Measurements from ENCODE around the gene TRDMT1. TPM values are rescaled to one million over a fixed set of nuclear protein-coding genes. Genes with fewer than 3 reads are reported as not detected.
"Not testable (repeated sequence)": the region's sequence is repeated elsewhere in the genome, so short reads cannot be mapped to it uniquely, and the experiment has no call there.

Gene TRDMT1
- total and polyA plus RNA-seq, 3 donors from 2014 or later: 6.9 to 12.1 (median 9.7) TPM

DNA sequence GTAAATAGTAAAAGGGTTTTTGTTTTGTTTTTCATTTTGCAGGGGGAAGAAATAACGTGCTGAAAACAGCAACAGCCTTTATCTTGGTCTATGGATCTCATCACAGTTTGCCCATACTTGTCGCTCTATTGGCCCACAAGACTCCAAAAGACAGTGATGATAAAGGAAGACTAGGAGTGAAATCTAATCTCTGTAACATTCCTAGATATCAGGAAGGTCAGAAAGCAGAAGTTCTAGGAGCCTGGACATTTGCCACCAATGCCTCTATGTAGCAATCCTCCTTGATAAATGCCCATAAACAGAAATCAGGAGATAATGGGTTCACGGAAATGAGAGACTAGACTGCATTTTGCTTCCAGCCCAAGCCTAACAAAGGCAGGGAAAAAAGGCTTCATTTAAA lies 80.8 kb downstream of the TRDMT1 start:
- DNase-seq: peak; percentile 34
- intact Hi-C loops (cut with DNase I; ENCODE audit: low total_unique reads): no loop called here

DNA sequence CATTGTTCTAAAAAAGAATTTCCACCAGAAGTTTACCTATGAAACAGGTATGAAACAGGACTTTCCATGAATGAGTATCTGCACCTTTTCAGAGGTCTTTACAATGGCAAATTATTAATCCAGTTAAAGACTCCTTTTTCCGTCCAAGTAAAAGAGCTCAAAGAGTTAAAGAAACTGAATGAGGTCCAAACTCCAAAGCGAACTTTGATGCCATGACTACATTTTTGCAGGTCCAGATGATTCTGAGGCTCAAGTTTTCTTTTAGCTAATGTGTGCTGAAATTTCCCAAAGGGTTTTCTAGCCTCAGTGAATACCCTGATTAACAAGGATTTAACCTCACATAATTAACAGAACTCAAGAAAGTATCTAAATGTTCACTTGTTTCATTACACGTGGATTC lies 81.6 kb downstream of the TRDMT1 start:
- Histone ChIP-seq H3K27me3 (no peaks in the 10 kb centered on the region), H3K36me3 (ENCODE audit: low read depth, missing control alignments) (no peaks in the 10 kb centered on the region), H3K27ac (no peak overlapping the region), H3K9me3 (no peaks in the 10 kb centered on the region), H3K4me3 (no peak overlapping the region), H3K4me1 (peaks cover 12% of the 10 kb centered on the region)
- intact Hi-C loops (cut with DNase I; ENCODE audit: low total_unique reads): no loop called here
- no peak for DNase-seq
- TF ChIP-seq, protein P1, sequence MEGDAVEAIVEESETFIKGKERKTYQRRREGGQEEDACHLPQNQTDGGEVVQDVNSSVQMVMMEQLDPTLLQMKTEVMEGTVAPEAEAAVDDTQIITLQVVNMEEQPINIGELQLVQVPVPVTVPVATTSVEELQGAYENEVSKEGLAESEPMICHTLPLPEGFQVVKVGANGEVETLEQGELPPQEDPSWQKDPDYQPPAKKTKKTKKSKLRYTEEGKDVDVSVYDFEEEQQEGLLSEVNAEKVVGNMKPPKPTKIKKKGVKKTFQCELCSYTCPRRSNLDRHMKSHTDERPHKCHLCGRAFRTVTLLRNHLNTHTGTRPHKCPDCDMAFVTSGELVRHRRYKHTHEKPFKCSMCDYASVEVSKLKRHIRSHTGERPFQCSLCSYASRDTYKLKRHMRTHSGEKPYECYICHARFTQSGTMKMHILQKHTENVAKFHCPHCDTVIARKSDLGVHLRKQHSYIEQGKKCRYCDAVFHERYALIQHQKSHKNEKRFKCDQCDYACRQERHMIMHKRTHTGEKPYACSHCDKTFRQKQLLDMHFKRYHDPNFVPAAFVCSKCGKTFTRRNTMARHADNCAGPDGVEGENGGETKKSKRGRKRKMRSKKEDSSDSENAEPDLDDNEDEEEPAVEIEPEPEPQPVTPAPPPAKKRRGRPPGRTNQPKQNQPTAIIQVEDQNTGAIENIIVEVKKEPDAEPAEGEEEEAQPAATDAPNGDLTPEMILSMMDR (IDR thresholded peaks at IDR 0.05): no peak
- no peak for TF ChIP-seq POLR2A (IDR thresholded peaks at IDR 0.05)
- 49 to 62% methylated on average over 3 of the region's 3 CpGs for WGBS, 2 donors

More for the DNA sequence above, 80.8 kb downstream of the TRDMT1 start:
- WGBS, 2 donors: 37 to 44% methylated on average over 3 of the region's 3 CpGs
- no peaks in the 10 kb centered on the region for H3K27me3 ChIP-seq
- no peak overlapping the region for H3K4me3 ChIP-seq
- H3K36me3 ChIP-seq (ENCODE audit: low read depth, missing control alignments): no peaks in the 10 kb centered on the region
- no peak for TF ChIP-seq POLR2A (IDR thresholded peaks at IDR 0.05)
- TF ChIP-seq, protein P1 (IDR thresholded peaks at IDR 0.05): no peak
- no peaks in the 10 kb centered on the region for H3K9me3 ChIP-seq
- H3K27ac ChIP-seq: no peak overlapping the region
- peaks cover 12% of the 10 kb centered on the region for H3K4me1 ChIP-seq

DNA sequence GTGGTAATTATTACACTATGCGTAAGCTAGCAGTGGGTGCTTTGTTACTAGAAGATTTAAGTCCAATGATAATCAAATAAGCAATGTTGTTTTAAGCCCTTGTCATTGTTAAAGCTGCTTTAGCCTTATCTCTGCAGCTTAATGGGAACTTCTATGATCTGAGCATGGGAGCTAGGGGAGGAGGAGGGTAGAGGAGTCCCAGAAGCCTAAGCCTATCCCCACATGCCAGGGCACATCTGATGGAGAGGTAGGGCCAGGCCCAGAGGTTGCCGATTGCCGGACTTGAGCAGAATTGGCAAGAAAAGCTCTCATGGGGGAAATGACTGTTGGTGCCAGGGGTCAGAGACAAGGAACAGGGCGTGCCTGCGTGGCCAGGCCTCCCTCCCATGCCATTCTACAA lies 85.3 kb downstream of the TRDMT1 start:
- H3K4me1 ChIP-seq: peaks cover 12% of the 10 kb centered on the region

DNA sequence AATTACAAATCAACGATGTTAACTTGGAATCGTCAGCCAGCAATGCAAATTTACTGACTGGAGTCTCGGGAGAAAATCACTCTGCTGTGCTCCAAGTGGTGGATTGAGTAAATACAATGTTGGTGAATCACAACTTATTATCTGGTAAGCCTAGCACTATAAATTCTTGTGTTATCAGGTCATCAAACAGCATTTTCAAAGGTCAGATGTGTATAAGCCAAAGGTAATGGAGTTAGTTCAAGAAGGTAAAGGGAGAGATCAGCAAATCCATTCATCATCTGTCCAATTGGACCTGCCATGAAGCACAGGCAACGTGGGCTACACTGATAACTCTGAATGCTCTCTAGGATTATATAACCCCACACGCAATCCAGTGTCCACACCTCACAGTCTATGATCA lies 85.8 kb downstream of the TRDMT1 start:
- TF ChIP-seq, protein P1 (IDR thresholded peaks at IDR 0.05): no peak
- Histone ChIP-seq H3K4me3 (no peak overlapping the region), H3K27me3 (no peaks in the 10 kb centered on the region), H3K9me3 (no peaks in the 10 kb centered on the region), H3K27ac (no peak overlapping the region), H3K4me1 (peaks cover 12% of the 10 kb centered on the region), H3K36me3 (ENCODE audit: low read depth, missing control alignments) (no peaks in the 10 kb centered on the region)
- WGBS, 2 donors: 78 to 80% methylated on average over 5 of the region's 5 CpGs
- DNase-seq: no peak
- intact Hi-C loops (cut with DNase I; ENCODE audit: low total_unique reads): no loop called here

More for the DNA sequence above, 85.3 kb downstream of the TRDMT1 start:
- intact Hi-C loops (cut with DNase I; ENCODE audit: low total_unique reads): no loop called here
- H3K36me3 ChIP-seq (ENCODE audit: low read depth, missing control alignments): no peaks in the 10 kb centered on the region
- DNase-seq: no peak
- H3K9me3 ChIP-seq: no peaks in the 10 kb centered on the region
- H3K4me3 ChIP-seq: no peak overlapping the region
- H3K27me3 ChIP-seq: no peaks in the 10 kb centered on the region
- WGBS, 2 donors: 46 to 55% methylated on average over 5 of the region's 5 CpGs
- TF ChIP-seq POLR2A (IDR thresholded peaks at IDR 0.05): no peak
- TF ChIP-seq, protein P1 (IDR thresholded peaks at IDR 0.05): no peak
- peak overlapping the region in 1 of 2 donors; percentile 15 for H3K27ac ChIP-seq

DNA sequence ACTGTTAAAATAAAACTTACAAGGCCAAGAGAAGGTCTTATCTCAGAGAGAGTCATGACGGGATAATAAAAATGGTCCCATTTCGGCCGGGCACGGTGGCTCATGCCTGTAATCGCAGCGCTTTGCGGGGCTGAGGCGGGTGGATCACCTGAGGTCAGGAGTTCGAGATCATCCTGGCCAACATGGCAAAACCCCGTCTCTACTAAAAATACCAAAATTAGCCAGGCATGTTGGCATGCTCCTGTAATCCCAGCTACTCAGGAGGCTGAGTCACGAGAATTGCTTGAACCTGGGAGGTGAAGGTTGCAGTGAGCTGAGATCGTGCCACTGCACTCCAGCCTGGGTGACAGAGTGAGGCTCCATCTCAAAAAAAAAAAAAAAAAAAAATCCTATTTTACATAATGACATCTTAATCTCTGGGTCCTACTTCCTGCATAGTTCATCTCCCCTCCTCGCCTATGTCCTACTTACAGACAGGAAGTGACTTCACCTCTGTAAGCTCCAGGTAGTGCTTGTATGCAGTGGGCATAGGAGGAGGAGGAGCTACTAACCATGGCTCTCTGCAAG lies 86.5 kb downstream of the TRDMT1 start:
- H3K27me3 ChIP-seq; H3K36me3 ChIP-seq (ENCODE audit: low read depth, missing control alignments); intact Hi-C loops (cut with DNase I; ENCODE audit: low total_unique reads); H3K9me3 ChIP-seq; DNase-seq; H3K27ac ChIP-seq; H3K4me3 ChIP-seq: not testable (repeated sequence)
- 78% methylated on average over 13 of the region's 13 CpGs for WGBS, 2 donors
- H3K4me1 ChIP-seq: peaks cover 16% of the 10 kb centered on the region

Measured in testis (tissue), 3 donors.